Stimulated activated CD4-positive, alpha-beta T cell treated with anti-CD3 and anti-CD28 coated beads, Interleukin-1b, Interleukin-23, amount 100 ng/mL, for 48 hours (primary cell): ENCODE results near the gene CD22.

Experiments
- DNase-seq: peaks from one replicate; pipeline ENCODE4 v3.0.0-alpha.2; 2020

Gene CD22

DNA sequence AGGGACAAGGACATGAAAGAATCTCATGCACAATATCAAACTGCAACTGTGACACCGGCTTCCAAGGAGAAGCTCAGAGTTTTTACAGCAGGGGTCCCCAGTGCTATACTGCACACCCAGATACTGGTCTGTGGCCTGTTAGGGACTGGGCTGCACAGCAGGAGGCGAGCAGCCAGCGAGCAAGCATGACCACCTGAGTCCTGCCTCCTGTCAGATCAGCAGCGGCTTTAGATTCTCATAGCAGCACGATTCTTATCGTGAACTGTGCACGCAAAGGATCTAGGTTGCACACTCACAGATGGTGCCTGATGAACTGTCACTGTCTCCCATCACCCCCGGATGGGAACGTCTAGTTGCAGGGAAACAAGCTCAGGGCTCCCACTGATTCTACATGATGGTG, 13.1 kb upstream of the CD22 start:
- DNase-seq: no peak

DNA sequence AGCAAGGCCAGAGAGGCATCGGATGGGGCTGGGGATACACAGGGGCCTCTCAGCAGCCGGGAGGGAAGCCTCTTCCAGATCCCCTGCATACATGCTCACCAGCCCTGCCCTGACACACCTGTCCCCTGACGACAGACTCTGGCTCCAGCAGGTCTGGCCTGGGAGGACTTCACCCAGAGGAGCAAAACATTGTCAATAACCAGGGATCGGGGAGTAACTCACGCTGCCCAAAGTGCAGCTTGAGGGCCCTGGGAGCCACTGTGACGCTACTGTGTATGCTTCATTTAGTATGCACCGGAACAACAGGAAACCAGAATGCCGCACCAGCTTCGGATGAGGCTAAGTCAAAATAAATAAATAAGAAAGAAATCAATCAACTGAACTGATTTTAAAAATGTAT, 12.4 kb upstream of the CD22 start:
- no peak for DNase-seq

DNA sequence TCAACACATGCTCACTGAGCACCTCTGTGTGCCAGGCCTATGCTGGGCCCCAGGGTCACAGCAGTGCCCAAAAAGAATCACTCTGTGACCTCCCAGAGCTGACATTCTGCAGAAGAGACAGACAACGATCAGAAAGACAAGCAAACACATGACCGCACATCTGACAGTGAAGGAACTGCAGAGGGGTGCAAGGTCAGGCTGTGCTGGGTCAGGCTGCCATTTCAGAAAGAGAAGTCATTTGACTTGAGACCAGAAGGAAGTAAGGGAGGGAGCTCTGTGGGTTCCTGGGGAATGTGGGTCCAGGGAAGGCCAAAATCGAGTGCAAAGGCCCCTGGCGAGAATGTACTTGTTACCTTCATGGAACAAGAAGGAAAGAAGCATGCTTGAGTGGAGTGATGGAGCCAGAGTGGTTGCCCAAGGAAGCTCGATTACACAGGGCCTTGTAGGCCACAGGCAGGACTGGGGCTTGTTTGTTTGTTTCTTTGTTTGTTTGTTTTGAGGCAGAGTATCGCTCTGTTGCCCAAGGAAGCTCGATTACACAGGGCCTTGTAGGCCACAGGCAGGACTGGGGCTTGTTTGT, 11.4 kb upstream of the CD22 start:
- DNase-seq: no peak

DNA sequence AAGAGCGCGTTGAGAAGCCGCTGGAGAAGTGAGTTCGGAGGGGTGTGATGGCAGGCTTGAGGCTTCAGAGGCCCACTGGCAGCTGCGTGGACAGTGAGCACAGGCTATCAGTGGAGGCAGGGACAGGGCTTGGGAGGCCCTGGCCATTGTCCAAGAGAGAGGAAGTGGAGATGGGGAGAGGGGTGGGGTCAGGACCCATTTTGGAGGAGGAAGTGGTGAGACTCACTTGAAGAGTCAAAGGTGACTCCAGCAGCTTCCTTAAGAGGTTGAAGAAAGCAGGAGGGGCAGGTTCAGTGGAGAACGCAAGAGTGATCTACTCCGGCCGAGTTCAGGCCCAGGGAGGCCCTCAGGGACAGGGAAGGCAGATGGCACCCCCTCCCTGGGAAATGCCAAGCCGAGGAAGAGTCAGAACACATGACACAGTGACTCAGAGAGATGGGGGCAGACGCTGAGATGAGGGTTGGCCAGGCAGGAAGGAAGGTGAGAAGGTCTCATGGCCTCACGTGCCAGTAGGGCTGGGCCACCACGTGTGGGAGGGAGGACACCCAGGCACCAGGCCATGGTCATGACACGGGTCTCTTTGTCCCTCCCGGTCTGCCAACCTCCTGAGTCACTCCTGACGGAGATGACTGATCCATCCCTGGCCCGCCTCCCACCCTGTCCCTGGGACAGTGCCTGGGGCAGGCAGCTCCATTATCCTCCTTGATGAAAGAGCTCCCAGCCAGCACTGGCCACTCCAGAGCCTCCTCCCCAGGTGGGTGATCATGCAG, 10.1 kb upstream of the CD22 start:
- no peak for DNase-seq

DNA sequence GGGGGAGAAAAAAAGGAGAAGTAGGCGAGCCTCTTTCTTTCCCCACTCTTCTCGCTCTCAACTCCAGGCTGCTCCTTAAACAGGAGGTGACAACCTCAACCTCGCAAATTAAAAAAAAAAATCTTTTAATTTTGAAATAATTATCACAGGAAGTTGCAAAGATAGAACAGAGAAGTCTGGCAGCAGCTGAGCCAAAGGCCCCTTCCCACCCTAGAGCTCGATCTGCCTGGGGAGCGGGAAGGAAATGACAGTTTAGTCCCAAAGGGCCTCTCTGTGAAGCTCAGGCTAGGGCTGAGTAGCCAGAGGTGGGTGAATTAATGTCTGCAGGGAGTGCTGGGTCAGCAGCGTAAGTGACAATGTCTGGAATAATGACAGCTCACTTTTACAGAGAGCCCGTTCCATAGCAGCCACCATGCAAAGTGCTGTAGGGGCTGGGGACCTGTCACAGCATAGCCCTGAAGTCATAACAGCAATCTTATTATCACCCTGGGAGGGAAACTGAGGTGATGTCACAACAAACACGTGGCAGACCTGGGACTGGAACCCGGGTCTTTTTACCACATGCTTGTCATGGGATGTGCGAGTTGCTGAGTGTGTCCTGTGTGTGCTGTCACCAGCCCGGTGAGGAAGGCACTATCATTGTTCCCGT, 8.8 kb upstream of the CD22 start:
- DNase-seq: no peak

DNA sequence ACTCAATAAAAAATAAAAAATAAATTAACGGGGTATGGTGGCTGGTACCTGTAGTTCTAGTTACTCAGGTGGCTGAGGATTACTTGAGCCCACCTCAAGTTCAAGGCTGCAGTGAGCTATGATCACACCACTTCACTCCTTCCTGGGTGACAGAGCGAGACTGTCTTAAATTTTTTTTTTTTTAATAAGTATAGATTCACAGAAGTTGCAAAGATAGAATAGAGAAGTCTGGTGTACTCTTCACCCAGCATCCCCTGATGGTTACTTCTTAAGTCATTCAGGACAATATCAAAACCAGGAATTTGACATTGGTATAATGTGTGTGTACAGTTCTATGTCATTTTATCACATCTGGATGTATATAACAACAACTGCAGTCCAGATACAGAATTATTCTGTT, 7.7 kb upstream of the CD22 start:
- no peak for DNase-seq

DNA sequence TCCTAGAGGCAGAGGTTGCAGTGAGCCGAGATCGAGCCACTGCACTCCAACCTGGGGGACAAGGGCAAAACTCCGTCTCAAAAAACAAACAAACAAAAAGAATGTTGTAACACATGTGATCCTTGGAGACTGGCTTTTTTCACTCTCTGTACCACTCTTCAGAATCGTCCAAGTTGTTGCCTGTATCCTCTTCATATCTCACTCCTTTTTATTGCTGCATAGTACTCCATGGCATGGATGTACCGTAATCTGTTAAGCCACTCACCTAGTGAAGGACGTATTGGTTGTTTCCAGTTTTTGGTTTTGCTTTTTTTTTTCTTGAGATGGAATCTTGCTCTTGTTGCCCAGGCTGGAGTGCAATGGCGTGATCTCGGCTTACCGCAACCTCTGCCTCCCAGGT, 7.0 kb upstream of the CD22 start:
- no peak for DNase-seq

DNA sequence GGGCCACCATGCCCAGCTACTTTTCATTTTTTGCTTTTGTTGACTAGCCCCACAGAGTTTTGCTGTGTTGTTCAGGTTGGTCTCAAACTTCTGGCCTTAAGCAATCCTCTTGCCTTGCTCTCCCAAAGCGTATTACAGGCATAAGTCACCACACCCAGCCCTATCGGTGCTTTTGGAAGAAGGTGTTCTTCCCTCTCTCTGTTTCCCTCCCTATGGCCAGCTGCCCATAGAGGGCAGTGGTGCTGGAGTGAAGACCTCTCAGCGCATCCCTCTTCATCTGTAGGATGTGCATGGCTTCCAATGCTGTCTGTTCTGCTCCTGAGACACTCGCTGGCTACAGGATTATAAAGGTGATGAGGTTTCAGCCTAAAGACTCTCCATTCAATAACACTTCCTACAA, 1.3 kb upstream of the CD22 start:
- DNase-seq: no peak

DNA sequence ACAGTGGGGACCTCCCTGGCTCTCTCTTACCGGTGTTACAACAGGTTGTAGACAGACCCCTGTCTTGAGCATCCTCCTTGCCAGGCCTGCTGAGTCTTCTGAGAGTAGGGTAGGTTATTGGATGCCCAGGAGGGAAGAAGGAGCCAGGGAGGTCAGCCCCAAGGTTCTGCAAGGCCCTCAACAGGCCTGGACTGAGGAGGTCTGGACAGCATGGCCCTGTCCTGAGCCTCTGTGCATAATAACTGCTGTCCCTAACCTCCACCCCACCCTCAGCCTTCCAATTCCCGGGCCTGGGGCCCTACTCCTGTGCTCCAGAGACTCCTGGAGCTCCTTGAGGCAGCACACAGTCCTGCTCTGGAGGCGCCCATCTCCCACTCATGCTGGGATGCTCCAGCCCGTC, 336 bp downstream of the CD22 start:
- no peak for DNase-seq

DNA sequence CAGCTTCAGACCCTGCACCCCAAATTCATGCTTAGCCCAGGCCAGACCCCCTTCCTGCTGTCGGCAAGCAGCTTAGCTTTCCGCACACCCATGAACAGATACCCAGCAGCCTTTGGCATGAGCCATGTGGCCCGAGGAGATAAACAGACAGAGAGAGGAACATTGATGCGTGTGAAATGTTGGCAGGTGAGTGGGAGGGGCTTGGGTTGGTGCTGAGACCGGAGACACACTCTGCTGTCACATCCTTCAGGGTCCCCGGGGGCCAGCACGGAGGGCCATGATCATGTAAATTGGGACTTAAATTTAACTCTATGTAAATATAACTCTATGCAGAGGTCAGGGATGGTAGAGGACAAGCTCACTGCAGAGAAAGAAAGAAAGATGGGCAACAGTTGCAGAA, 1.5 kb downstream of the CD22 start:
- DNase-seq: no peak

DNA sequence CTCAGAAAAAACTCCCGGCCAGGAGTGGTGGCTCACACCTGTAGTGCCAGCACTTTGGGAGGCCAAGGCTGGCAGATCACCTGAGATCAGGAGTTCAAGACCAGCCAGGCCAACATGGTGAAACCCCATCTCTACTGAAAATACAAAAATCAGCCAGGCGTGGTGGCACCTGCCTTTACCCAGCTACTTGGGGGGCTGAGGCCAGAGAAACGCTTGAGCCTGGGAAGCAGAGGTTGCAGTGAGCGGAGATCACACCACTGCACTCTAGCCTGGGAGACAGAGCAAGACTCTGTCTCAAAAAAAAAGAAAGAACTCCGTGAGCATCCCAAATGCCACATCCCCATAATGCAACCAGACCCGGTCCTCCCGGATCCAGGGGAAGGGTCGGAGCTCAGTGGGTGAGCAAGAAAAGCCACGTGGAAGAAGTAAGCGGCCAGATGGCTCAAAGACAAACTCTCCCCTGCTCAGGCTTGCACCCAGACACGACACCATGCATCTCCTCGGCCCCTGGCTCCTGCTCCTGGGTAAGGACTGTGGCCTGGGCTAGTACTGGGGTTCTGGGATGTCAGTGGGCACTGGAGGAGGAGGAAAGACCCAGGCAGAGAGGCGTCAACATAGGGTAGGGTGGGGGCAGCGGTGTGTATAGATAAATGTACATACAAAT, 2.7 kb downstream of the CD22 start:
- no peak for DNase-seq

DNA sequence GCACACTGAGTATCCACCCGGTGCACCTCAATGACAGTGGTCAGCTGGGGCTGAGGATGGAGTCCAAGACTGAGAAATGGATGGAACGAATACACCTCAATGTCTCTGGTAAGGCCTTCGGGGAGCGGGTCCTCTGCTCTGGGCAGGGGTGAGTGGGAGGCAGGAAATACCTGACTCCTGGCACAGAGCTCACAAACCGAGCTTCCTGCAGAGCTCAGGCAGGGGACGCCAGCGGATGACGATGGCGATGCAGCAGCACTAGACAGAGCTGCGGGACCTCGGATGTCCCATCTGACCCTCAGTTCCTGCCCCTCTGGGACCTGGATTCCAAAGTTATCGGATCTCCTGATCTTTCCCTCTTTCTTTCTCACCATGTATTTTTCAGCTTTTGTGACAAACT, 3.8 kb downstream of the CD22 start:
- peak; percentile 52 for DNase-seq

DNA sequence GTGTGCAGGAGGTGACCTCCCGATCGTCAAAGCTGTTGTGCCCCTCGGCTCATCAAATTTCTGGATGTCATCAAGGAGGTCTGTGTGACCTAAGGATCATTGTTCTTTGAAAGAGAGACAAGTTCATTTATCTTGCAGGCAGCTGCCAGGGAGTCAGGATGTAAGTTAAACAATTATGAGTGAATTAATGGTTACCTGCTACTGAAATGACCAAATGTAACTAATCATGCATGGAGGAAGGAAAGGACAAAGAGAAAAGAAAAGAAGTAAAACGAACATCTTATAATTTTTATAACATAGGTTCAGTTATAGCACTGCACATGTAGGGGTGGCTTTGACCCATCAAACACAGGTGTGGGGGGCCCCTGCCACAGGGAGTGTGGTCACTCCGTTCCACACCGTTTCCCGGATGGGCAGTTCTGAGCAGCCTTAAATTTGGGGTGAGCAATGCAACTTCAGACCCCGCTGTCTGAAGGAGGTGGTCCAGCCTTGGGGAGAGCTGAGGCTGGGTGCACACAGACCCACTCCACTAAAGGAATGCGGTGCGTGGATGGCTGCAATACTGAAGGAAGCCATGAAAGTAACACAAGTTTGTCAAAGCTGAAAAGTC, 5.3 kb downstream of the CD22 start:
- no peak for DNase-seq

DNA sequence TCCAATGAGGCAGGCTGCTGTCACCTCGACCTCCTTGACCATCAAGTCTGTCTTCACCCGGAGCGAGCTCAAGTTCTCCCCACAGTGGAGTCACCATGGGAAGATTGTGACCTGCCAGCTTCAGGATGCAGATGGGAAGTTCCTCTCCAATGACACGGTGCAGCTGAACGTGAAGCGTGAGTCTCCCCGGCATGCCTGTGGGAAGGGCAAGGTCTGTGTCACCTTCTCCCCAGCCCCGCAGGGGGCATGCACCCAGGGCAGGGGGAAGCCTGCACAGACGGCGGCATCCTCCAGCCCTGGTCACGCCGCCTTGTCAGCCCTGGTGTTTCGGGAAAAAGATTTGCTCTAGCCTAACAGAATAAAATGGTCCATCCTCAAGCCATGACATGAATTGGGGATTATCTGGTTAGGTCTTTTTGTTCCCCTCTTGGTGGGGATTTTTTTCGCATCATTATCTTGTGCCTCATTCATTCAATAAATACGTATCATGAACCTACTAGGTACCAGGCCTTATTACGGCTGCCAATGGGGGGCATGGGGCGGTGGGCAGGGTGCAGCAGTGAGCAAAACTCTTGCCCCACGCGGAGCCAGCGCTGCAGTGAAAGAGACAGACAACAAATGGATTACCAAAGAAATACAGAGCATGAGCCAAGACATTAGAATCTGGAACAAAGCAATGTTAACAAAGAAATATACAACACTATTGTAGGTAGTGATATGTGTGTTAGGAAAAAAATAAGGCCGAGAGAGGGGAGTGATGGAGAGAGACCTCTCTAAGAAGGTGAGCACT, 7.4 kb downstream of the CD22 start:
- no peak for DNase-seq

DNA sequence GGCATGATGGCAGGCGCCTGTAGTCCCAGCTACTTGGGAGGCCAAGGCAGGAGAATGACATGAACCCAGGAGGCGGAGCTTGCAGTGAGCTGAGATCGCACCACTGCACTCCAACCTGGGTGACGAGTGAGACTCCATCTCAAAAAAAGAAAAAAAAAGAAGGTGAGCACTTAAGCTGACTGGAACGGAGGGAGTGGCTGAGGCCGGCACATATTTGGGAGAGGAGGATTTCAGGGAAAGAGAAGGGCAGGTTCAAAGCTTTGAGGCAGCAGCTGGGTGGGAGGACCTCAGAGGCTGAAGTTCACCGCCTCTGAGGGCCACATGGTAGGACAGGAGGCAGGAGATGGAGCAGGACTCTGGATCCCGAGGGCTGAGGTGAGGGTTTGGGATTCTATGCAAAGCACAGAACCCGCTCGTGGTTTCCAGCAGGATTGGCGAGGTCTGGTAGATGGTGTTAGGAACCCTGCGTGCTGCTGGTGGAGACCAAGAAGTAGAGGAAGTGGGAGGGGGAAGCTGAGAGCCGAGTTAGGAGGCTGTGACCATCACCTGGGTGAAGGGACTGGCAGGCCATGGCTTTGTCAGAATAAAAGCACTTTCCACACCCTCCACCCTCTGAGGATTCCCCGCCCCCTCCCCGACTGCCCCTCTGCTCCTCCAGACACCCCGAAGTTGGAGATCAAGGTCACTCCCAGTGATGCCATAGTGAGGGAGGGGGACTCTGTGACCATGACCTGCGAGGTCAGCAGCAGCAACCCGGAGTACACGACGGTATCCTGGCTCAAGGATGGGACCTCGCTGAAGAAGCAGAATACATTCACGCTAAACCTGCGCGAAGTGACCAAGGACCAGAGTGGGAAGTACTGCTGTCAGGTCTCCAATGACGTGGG, 8.4 kb downstream of the CD22 start:
- no peak for DNase-seq

DNA sequence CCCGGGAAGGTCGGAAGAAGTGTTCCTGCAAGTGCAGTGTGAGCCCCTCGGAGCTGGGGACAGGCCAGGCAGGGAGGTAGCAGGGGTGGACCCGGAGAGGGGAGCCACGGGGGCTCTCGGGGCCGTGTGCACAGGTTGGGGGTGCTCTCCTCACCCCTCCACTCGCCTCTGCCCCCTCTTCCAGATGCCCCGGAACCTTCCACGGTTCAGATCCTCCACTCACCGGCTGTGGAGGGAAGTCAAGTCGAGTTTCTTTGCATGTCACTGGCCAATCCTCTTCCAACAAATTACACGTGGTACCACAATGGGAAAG, 9.0 kb downstream of the CD22 start:
- DNase-seq: no peak

DNA sequence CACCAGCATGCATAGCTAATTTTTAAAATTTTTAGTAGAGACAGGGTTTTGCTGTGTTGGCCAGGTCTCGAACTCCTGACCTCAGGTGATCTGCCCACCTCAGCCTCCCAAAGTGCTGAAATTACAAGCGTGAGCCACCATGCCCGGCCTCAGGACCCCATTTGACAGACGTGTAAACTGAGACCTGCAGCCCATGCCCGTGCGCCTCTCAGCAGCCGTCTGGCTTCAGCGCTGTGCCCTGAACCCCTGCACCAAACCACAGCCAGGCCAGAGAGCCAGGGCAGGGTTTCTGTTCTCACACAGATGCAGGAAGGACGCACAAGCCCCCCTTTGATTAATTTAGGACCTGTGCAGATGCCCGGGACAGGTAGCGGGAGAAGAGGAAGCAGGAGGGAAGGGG, 11.4 kb downstream of the CD22 start:
- no peak for DNase-seq

DNA sequence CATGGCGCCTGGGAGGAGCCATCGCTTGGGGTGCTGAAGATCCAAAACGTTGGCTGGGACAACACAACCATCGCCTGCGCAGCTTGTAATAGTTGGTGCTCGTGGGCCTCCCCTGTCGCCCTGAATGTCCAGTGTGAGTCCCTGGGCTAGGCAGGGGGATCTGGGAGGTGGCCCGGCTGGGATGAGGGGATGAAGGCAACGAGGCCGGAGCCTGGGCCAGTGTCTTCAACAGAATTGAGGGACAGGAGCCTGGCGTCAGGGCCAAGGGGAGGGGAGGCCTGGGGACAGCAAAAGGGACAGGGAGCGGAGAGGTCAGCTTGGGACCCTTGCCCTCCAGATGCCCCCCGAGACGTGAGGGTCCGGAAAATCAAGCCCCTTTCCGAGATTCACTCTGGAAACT, 12.0 kb downstream of the CD22 start:
- DNase-seq: no peak

DNA sequence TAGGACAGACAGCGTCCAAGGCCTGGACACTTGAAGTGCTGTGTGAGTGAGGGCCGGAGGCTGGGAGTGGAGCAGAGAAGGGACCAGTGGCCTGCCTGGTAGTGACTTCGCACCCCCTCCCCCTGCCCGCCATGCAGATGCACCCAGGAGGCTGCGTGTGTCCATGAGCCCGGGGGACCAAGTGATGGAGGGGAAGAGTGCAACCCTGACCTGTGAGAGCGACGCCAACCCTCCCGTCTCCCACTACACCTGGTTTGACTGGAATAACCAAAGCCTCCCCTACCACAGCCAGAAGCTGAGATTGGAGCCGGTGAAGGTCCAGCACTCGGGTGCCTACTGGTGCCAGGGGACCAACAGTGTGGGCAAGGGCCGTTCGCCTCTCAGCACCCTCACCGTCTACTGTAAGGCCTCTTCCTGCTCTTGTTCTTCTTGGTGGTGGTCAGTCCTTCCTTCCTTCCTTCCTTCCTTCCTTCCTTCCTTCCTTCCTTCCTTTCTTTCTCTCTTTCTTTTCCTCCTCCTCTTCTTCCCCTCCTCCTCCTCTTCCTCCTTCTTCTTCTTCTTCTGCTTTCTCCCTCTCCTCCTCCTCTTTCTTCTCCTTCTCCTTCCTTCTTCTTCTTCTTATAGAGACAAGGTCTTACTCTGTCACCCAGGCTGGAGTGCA, 12.7 kb downstream of the CD22 start:
- no peak for DNase-seq

DNA sequence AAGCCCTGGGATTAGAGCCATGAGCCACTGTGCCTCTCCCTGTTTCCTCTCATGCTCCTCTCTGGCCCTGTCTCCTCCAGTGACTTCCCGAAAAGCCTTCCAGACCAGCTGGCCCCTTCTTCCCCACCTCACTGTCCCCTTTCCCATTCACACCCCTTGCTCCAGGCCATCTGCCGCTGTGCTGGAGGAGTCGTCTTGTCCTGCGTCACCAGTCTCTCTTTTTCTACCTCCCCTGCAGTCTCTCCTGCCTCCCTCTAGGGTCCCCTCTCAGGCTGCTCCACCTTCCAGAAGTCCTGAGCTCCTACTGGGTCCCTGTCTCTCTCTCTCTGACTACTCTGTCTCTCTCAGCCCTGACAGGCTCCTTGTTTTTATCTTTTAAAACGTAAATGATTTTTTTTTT, 13.4 kb downstream of the CD22 start:
- no peak for DNase-seq

DNA sequence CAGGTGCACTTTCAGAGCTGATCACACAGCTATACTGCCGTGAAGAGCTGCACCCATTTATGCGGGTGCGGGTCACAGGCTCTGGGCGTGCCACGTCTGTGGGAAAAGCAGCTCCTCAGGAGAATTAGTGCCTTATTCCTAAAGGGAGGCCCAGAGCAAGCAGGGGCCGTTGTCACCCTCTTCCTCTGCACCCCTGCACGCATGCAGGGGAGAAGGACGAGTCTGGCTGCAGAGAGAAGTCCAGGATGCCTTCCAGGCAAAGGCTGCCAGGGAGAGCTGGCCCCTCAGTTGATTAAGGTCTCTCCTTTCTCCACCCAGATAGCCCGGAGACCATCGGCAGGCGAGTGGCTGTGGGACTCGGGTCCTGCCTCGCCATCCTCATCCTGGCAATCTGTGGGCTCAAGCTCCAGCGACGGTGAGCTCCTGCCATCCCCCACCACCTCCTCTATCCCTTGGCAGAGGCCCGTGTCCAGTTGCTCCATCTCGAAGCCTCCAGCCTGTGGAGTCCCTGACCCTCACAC, 15.6 kb downstream of the CD22 start:
- DNase-seq: no peak
